ENCODE data around the gene HDGFL3. TPM values are rescaled to one million over a fixed set of nuclear protein-coding genes. Genes with fewer than 3 reads are reported as not detected.

Gene HDGFL3
- total and polyA plus RNA-seq, 2 experiments from 2014 or later, result 68.8 to 164 TPM

DNA sequence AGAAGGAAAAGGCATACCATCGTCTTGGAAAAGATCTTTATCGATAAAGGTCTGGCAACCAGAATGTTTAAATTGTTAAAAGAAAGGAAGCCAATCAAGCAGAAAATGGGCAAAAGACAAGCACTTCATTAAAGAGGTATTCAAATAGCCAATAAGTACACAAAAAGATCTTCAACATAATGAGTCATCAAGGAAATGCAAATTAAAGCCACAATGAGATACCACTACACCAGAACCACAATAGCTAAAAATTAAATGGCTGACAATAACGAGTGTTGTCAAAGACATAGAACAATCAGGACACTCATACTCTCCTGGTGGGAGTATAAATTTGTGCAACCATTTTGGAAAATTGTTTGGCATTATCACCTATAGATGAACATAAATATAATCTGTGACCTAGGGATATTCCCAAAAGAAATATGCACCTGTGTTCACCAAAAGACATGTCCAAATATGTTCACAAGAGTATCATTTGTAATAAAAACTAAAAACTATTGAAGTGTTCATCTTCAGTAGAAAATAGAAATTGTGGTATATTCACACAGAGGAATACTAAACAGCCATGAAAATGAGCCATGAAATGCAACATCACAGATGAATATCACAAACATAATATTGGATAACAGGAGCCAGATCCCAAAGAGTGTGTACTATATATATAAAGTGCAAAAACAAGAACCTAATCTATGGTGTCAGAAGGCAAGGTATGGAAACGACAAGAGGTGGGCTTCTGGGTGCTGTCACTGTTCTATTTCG lies 126.2 kb downstream of the HDGFL3 start:
- TF ChIP-seq, protein P1, sequence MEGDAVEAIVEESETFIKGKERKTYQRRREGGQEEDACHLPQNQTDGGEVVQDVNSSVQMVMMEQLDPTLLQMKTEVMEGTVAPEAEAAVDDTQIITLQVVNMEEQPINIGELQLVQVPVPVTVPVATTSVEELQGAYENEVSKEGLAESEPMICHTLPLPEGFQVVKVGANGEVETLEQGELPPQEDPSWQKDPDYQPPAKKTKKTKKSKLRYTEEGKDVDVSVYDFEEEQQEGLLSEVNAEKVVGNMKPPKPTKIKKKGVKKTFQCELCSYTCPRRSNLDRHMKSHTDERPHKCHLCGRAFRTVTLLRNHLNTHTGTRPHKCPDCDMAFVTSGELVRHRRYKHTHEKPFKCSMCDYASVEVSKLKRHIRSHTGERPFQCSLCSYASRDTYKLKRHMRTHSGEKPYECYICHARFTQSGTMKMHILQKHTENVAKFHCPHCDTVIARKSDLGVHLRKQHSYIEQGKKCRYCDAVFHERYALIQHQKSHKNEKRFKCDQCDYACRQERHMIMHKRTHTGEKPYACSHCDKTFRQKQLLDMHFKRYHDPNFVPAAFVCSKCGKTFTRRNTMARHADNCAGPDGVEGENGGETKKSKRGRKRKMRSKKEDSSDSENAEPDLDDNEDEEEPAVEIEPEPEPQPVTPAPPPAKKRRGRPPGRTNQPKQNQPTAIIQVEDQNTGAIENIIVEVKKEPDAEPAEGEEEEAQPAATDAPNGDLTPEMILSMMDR (IDR thresholded peaks at IDR 0.05; ENCODE audit: low read depth, low read length), result no peak
- Histone ChIP-seq H3K4me3 (no peak overlapping the region), H3K9me3 (ENCODE audit: low read depth) (no peaks in the 10 kb centered on the region), H3K27me3 (peaks cover 37% of the 10 kb centered on the region), H3K4me1 (ENCODE audit: low read depth) (peaks cover 6% of the 10 kb centered on the region), H3K27ac (no peak overlapping the region), H3K36me3 (no peaks in the 10 kb centered on the region)
- no peak for DNase-seq (ENCODE audit: low read depth in 1 of 2, low spot score in 1 of 2)

DNA sequence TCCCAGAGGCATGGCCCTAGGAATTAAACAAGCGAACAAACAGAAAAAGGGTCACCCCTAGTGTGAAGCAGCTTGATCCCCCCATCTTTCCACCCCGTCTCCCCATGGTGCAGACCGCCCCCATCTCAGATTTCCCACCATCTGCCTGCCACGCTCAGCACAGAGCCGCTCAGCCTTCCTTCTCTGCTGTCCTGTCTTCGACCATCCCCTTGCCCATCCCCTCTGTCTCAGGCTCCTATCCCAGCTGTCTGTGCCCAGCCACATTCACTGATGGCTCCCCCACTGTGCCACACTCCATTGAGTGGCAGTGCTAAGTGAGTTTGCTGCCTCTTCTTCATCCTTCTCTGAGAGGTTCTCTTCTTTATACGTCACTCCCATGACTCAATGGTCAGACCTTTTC lies 128.9 kb downstream of the HDGFL3 start:
- Histone ChIP-seq H3K9me3 (ENCODE audit: low read depth) (no peaks in the 10 kb centered on the region), H3K36me3 (no peaks in the 10 kb centered on the region), H3K27me3 (peaks cover 29% of the 10 kb centered on the region), H3K4me3 (no peak overlapping the region), H3K27ac (no peak overlapping the region), H3K4me1 (ENCODE audit: low read depth) (peaks cover 6% of the 10 kb centered on the region)
- TF ChIP-seq, protein P1 (IDR thresholded peaks at IDR 0.05; ENCODE audit: low read depth, low read length), result no peak
- DNase-seq (ENCODE audit: low read depth in 1 of 2, low spot score in 1 of 2), result no peak

Other genes with a start within 250 kb of the HDGFL3 start
- 37.3 and 60.7 TPM in 2 replicates for gene RAMAC, start 221.6 kb downstream of the HDGFL3 start, total RNA-seq
- gene RAMAC, start 221.6 kb downstream of the HDGFL3 start, polyA plus RNA-seq, result 67.7 and 91.1 TPM in 2 replicates
- gene C15orf40, start 196.2 kb downstream of the HDGFL3 start, total RNA-seq, result 11.5 and 12.8 TPM in 2 replicates
- 23.9 and 37.8 TPM in 2 replicates for gene C15orf40, start 196.2 kb downstream of the HDGFL3 start, polyA plus RNA-seq
- gene BTBD1, start 140.6 kb downstream of the HDGFL3 start, total RNA-seq, result 125 and 126 TPM in 2 replicates
- gene BTBD1, start 140.6 kb downstream of the HDGFL3 start, polyA plus RNA-seq, result 102 and 109 TPM in 2 replicates
- 0.49 and 1.3 TPM in 2 replicates for gene TM6SF1, start 100.2 kb downstream of the HDGFL3 start, total RNA-seq
- 1.8 and 2.8 TPM in 2 replicates for gene TM6SF1, start 100.2 kb downstream of the HDGFL3 start, polyA plus RNA-seq
- 4.5 and 4.7 TPM in 2 replicates for gene BNC1, start 76.8 kb upstream of the HDGFL3 start, total RNA-seq
- 3.3 and 6.4 TPM in 2 replicates for gene BNC1, start 76.8 kb upstream of the HDGFL3 start, polyA plus RNA-seq
- 38.2 and 79.6 TPM in 2 replicates for gene SH3GL3, start 239.5 kb upstream of the HDGFL3 start, total RNA-seq
- 52.4 and 87.1 TPM in 2 replicates for gene SH3GL3, start 239.5 kb upstream of the HDGFL3 start, polyA plus RNA-seq

All from cardiac muscle cell (in vitro differentiated cells and primary cell).